SK-N-DZ (cell line): ENCODE data around the gene COQ5.
"Not testable (repeated sequence)": the region's sequence is repeated elsewhere in the genome, so short reads cannot be mapped to it uniquely, and the experiment has no call there.

Experiments
- DNase-seq: peaks from one replicate; pipeline ENCODE4 v3.0.0-alpha.2; 2015; ENCODE audit warnings: low spot score

Gene COQ5

DNA sequence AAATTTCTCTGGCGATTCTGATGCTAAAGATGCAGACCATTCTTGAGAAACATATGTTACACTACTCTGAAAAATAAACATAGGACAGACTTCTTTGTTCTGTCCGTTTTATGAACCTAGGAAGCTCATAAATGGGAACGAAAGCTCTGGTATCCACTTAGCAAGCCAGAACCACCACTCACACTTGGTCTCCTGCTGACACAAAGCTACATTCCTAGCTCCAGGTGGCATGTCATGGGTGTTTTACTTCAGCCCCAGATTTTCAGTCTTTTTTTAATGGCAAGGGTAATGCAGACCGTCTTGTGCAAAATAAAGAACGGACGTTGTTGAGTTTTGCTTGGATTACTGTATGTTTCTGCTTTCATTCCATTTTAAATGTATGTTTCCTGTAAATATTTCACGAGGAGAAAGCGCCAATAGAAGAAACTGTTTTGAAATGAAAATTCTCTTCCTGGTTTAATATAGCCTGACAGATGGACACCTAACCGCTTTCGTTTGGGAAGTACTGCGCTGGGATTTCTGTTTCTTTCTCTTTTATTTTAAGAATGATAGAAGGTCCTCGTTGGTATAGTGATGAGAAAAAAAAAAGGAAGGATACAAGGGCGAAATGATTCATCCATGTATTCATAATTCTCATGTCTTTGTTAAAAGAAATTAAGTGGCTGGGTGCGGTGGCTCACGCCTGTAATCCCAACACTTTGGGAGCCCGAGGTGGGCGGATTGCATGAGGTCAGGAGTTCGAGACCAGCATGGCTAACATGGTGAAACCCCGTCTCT lies 871 bp upstream of the COQ5 start:
- peak; percentile 29 for DNase-seq

- no peak for DNase-seq
These were observed 6.4 kb downstream of the COQ5 start for GRCh38 chr12:120522568-120522967.

DNA sequence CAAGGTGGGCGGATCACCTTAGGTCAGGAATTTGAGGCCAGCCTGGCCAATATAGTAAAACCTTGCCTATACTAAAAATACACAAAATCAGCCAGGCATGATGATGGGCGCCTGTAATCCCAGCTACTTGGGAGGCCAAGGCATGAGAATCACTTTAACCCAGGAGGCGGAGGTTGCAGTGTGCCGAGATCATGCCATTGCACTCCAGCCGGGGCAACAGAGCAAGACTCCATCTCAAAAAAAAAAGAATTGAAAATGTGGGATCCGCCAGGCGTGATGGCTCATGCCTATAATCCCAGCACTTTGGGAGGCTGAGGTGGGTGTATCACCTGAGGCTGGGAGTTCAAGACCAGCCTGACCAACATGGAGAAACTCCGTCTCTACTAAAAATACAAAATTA lies 9.6 kb downstream of the COQ5 start:
- not testable (repeated sequence) for DNase-seq

DNA sequence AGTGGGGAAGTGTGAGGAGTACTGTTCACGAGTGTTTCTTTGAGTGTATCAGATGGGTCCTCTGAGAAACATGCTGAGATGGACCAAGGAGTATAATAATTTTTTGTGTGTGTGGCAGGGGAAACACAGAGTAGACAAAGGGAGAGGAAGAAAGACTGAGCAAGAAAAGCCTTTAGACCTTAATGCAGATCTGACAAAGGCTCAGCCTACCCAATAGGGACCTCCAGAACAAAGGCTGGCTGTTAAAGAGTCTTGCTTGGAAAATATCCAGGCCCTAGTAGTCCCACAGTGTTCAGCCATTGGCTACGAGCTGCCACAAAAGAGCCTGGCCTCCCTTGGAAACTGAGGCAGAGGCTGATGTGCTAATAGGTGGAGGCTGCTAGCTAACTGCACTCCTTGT lies 13.5 kb downstream of the COQ5 start:
- no peak for DNase-seq

DNA sequence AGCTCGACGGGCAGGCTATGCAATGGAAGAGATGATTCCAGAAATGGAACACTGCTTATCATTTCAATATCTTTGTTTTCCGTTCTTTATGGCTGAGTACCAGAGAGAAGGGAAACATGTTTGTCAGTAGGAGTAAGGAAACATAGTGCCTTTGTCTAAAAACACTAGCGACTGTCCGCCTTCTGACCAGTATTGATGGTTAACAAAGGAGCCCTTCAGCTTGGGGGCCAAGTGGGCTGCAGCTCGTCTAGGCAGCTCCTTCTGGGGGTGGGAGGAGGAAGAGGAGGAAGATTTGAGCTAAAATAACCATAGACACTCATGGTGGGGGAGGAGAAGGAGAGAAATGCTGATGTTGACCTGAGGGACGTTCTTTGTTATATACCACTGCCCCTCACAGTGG lies 15.0 kb downstream of the COQ5 start:
- no peak for DNase-seq

- no peak for DNase-seq
These were observed 20.4 kb downstream of the COQ5 start for GRCh38 chr12:120508537-120508936.

DNA sequence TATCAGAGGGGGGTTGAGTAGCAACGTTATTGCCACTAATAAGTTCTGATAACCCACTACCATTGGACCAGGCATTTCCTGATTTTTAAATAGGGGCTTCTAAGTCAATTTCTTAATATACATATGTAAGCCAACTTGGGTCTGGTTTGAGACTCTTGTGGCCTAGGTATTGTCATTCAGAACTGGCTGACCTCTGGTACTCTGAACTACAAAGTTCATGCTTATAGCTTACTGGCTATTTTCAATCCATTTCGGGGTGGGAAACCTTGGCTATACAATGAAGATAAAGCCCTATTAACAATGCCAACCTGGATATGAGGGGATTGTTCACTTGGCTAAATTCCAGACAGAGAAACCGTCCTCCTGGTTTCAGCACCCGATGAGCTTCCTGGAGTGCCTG lies 24.4 kb downstream of the COQ5 start:
- no peak for DNase-seq

- DNase-seq: no peak
These were observed 28.4 kb downstream of the COQ5 start for GRCh38 chr12:120500581-120500980.

GRCh38 chr12:120498870-120499515 lies 30.0 kb downstream of the COQ5 start:
- no peak for DNase-seq

DNA sequence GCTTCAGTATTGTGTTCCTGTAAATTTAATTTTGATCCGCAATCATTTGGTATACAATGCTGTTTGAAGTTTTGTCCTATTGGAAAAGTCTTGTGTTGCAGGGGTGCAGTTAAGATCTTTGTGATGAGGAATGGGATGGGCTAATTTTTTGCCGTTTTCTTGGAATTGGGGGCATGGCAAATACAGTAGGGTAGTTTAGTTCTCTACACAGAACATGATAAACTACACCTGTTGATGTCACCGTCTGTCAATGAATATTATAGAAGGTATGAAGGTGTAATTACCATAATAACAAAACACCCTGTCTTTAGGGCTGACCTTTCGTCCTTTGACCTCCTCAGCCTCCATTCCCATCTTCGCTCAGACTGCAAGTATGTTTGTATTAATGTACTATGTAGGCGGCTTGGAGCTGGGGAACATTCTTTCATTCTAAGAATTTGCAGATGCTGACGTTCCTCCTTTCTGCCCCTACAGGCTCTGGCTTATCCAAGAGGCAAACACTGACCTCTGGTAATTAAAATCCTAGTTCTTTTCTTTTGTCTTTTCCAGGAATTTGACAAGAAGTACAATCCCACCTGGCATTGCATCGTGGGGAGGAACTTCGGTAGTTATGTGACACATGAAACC lies 31.3 kb downstream of the COQ5 start:
- no peak for DNase-seq

DNA sequence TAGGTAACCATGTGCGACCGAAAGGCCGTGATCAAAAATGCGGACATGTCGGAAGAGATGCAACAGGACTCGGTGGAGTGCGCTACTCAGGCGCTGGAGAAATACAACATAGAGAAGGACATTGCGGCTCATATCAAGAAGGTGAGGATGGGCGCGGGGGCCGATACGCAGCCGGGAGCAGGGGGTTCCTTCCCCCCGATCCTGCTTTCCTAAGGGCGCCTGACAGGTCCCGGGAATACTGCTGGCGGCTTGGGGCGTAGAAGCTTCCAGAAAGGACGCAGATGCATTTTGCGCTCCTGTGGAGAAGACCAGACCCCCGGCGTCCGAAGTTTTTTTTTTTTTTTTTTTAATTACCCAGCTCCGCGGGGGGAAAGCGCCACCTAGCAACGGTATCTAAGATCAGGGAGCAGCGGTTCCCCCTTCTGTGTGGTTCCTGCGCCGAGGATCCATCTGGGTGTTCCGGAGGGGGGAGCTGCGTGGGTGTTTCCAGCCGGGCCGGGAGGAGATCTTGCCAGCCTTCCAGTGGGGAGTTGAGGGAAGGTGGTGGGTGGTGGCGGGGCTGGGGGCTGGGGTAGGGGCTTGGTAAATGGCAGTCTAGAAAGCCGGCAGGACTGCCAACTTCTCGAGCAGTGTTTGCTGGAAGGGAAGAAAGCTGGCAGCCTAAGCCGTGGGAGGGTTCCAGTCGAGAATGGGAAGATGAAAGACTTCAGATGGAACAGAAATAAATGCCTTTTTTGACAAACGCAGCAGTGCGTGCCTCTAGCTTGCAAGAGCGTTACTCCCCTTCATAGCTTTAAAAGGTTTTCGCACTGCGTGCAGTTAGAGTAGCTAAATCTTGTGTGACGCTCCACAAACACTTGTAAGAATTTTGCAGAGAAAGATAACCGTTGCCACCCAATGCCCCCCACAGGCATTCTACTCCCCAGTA lies 32.3 kb downstream of the COQ5 start:
- DNase-seq: peak; percentile 59

GRCh38 chr12:120495731-120496412 lies 33.1 kb downstream of the COQ5 start, which contains the start of gene DYNLL1:
DYNLL1 (plus strand) TSS chr12:120496113; CDS start chr12:120496422, 309 bp downstream.
- DNase-seq: peak; percentile 96

DNA sequence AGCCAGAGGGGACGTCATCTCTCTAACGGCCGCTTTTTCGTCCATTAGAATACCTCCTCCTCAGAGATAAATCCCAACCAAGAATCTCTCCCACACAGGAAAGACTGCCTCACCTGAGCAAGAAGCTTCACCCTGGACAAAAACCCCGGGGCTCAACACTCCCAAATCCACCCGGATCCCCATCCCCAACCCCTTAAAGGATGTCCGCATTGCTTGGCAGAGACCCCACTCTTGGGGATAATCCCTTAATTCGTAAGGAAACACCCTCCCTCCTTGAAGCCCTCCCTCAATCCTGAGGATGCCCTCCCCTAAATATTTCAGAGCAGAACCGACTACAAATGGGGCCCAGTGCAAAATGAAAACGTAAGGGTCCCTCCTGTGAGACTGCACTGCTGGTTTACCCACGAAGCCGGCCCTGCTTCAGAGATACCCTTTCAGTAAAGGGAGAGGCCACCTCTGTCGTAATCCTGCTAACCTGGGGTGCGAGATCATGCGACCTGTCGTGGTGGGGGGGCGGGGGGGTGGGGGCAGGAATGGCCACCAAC lies 33.7 kb downstream of the COQ5 start:
- peak; percentile 21 for DNase-seq

DNA sequence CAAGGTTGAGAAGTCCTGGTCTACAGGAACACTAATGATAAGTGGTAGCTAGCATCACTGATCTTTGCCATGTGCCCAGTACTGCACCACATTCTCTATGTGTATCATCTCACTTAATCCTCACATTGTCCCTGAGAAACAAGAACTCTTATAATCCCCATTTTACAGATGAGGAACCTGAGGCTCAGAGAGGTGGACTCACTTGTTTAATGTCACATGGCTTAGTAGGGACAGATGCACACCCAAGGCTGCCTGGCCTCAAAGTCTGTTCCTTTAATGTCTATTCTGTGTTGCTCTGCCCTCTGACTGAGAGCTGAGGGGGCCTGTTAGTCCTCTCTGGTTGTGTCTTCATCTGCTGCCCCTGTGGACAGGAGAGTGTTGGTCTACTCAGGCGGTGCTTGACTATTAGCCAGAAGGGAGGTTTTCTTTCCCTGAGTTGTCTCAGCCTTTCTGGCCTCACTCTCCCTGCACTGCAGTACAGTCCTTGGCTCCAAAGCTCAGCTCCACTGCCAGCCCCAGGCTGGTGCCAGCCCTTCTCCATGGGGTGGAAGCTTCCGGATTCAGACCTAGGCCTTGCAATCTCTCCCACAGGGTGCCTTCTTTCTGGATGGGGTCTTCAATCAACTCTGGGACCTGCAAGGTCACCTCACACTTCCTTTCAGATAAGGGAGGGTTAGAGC lies 38.0 kb downstream of the COQ5 start:
- DNase-seq: no peak

GRCh38 chr12:120490325-120490724 lies 38.6 kb downstream of the COQ5 start:
- DNase-seq: no peak

GRCh38 chr12:120489018-120489417 lies 39.9 kb downstream of the COQ5 start:
- DNase-seq: no peak

DNA sequence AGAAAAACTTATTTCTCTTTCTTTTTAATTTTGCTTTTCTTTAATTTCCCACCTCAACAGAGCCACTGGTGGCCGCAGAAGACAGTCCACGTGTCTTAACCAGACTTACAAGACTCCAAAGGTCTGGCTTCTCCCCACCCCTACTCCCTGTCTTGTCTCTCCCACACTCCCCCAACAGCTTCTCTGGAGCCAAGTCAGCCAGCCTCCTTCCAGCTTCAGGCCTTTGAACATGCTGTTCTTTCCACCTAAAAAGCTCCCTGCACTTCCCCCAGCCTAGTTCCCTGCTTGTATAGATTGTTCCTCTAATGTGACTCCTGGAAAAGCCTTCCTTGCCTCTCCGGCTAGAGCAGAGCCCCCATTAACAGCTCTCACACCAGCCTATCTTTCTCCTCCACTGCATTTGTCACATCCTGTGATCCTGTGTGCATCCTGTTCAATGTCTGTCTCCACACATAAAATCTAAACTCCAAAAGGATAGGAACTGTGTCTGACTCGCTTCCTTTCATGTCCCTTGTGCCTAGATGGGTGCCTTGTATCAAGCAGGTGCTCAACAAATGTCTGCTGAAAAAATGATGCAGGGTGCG lies 40.8 kb downstream of the COQ5 start:
- no peak for DNase-seq

DNA sequence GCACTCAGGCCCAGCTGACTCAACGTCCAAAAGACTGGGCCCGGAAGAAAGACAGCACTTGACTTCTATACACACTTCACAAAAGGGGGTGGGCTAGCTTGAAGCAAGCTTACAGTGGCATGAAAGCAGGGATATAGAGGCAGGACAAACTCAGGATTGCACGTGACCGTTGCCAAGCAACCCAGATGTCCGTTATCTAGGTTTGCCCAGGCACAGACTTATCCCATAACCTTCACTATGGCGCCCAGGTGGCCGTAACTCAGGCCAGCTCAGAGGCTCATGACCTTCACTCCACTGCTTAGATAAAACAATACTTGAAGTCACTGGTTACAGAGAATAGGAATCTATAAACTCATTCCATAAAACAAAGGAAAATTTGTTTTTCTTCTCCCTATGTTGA lies 41.4 kb downstream of the COQ5 start:
- not testable (repeated sequence) for DNase-seq

DNA sequence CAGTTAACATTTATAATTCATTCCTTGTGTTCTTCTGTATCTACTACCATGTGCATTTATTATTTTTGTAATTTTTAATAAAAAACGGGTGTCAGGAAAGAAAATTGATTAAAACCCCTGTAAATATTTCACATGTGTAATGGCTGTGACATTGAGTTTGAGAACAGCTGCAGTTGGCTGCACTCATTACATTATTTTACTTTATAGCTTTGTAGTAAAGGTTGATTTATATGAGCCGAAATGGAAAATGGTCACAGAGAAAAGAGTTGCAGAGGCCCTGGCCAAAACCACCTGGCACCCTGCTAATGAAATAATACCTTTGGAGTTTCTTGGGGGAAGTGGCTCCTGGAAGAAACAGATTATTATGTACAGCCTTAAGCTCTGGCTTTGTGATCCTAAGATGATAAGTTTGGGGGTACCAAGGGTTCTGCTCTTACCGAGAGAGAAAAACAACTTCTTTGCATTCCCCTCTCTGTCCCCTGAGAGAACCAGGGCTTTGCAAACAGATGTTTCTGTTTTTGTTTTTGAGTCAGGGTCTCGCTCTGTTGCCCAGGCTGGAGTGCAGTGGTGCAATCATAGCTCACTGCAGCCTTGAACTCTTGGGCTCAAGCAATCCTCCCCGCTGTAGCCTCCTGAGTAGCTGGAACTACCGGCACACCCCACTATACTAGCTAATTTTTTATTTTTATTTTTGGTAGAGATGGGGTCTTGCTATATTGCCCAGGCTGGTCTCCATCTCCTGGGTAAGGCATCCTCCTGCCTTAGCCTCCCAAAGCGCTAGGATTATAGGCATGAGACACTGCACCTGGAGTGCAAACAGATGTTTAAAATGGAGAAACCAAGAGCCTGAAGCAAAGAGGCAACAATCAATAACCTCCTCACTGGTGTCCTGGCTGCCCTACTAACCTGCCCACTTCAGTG lies 42.7 kb downstream of the COQ5 start:
- DNase-seq: peak; percentile 67
